ENCODE results near the gene PTGDS.

PTGDS gene

DNA sequence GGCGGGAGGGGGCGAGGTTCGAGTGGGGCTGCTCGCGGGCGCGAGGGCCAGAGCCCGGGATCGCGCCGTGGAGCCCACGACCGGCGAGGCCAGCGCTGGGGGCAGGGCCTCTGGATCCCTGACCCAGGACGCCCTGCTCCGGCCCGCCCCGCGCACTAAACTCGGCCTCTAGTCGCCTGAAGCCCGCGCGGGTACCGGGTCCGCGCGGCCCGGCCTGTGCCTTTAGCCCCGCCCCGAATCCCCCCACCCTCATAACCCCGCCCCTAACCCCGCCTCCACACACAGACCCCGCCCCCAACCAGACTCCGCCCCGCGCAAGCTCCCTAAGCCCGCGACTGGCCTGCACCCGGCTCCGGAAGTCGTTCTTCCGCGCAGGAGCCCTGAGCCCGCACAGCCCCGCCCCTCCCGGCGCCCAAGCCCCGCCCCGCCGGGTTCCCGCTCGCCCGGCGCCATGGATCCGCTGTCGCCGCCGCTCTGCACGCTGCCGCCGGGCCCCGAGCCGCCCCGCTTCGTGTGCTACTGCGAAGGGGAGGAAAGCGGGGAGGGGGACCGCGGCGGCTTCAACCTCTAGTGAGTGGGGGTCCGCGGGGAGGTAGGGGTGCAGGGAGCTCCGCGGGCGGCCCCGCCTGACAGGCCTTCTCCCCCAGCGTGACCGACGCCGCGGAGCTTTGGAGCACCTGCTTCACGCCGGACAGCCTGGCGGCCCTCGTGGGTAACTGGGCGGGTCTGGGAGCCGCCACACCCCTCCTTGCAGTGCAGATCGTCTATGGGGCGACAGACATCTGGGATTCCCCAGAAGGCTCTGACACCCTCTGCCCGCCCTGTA lies 14.9 kb downstream of the PTGDS start, which contains the start of gene PAXX:
TSS of gene PAXX (plus strand) at position 430 of the 826 bp plus-strand sequence. CDS start at position 452, 22 bp downstream.
- H3K9ac ChIP-seq (ENCODE audit: low read depth, low read length) = peak within 1 kb of the TSS; percentile 78
- no peaks in the 10 kb centered on the region for H3K27me3 ChIP-seq (ENCODE audit: control insufficient read depth, insufficient read depth, low read length)
- peaks cover 40% of the 10 kb centered on the region for H3K4me1 ChIP-seq (ENCODE audit: control insufficient read depth, insufficient read depth, low read length)
- no peaks in the 10 kb centered on the region for H3K36me3 ChIP-seq (ENCODE audit: insufficient read depth, low read length)
- H3K4me3 ChIP-seq (ENCODE audit: low read length) = peak within 1 kb of the TSS; percentile 88
- peak within 1 kb of the TSS; percentile 92 for H3K4me2 ChIP-seq (ENCODE audit: low read length)
- H3K9me3 ChIP-seq (replicated peaks; ENCODE audit: low read length) = no peaks in the 10 kb centered on the region

GRCh38 chr9:136992819-136993369 lies 15.6 kb downstream of the PTGDS start:
- H3K27me3 ChIP-seq (ENCODE audit: control insufficient read depth, insufficient read depth, low read length) = no peaks in the 10 kb centered on the region
- H3K9me3 ChIP-seq (replicated peaks; ENCODE audit: low read length) = no peaks in the 10 kb centered on the region
- no peaks in the 10 kb centered on the region for H3K36me3 ChIP-seq (ENCODE audit: insufficient read depth, low read length)
- peak overlapping the region; percentile 88 for H3K4me3 ChIP-seq (ENCODE audit: low read length)
- peaks cover 47% of the 10 kb centered on the region for H3K4me1 ChIP-seq (ENCODE audit: control insufficient read depth, insufficient read depth, low read length)
- H3K9ac ChIP-seq (ENCODE audit: low read depth, low read length) = peak overlapping the region; percentile 78
- peak overlapping the region; percentile 92 for H3K4me2 ChIP-seq (ENCODE audit: low read length)

DNA sequence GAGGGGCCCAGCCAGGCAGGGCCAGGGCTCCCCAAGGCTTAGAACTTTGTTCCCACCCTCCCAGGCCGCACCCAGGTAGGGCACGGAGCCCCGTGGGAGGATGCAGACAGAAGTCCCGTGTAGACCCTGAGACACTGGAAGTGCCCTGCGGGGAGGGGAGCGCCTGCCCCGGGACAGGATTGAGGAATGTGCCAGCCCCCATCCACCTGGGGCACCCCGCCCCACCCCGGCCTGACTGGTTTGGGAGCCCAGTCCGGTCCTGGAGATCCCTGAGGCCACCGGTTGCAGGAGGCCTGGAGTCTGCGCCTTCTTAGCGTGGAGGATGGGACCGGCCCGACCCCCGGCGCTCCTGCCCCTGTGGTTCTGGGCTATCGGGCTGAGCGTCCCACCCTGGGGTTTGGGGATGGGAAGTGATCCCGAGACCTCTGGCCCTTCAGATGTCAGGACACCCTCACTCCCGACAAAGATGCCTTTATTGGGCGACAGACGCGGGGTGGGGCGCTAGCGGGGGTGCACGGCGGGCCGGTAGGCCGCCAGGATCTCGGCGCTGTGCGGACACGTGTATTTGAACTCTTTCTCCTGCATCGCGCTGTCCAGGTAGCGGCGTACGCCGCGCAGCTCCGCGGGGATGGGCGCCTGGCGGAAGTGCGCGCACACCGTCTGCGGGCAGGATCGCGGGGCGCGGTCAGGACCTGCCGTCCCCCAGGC lies 17.0 kb downstream of the PTGDS start:
- no peak overlapping the region for H3K9ac ChIP-seq (ENCODE audit: low read depth, low read length)
- no peaks in the 10 kb centered on the region for H3K27me3 ChIP-seq (ENCODE audit: control insufficient read depth, insufficient read depth, low read length)
- no peak overlapping the region for H3K4me3 ChIP-seq (ENCODE audit: low read length)
- peak overlapping the region; percentile 92 for H3K4me2 ChIP-seq (ENCODE audit: low read length)
- peaks cover 52% of the 10 kb centered on the region for H3K4me1 ChIP-seq (ENCODE audit: control insufficient read depth, insufficient read depth, low read length)
- no peaks in the 10 kb centered on the region for H3K9me3 ChIP-seq (replicated peaks; ENCODE audit: low read length)
- no peaks in the 10 kb centered on the region for H3K36me3 ChIP-seq (ENCODE audit: insufficient read depth, low read length)

DNA sequence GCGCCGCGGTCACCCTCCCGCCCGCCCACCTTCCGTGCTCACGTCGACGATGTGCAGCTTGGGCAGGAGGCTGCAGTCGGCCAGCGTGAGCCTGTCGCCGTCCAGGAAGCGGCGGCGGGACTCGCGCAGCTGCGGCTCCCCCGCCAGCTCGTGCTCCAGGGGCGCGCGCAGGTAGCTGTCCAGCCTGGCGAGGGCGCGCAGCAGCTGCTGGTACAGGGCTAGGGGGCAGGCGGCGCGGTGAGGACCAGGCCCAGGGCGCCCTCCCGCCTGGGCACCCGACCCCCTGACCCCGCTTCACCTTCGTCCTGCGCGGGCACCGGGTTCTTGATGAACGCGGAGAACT lies 17.6 kb downstream of the PTGDS start:
- no peaks in the 10 kb centered on the region for H3K27me3 ChIP-seq (ENCODE audit: control insufficient read depth, insufficient read depth, low read length)
- H3K4me2 ChIP-seq (ENCODE audit: low read length) = peak overlapping the region; percentile 80
- no peak overlapping the region for H3K4me3 ChIP-seq (ENCODE audit: low read length)
- H3K36me3 ChIP-seq (ENCODE audit: insufficient read depth, low read length) = no peaks in the 10 kb centered on the region
- no peaks in the 10 kb centered on the region for H3K9me3 ChIP-seq (replicated peaks; ENCODE audit: low read length)
- H3K9ac ChIP-seq (ENCODE audit: low read depth, low read length) = no peak overlapping the region
- peaks cover 53% of the 10 kb centered on the region for H3K4me1 ChIP-seq (ENCODE audit: control insufficient read depth, insufficient read depth, low read length)

DNA sequence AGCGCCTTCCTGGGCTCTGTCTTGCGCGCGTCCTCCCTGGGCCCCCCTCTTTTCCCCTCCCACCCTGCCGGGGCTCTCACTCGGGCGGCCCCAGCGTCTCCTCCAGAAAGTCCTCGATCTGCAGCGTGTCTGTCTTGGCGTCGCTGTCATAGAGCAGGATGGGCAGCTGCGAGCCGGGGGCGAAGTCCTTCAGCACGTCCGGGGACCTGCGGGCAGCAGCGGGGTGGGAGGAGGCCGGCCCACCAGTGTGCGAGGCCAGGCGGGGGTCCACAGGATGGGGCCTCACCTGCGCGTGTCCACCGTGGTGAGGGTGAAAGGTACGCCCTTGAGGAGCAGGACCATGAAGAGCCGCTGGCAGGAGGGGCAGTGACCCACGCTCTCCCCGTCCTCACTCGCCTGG lies 18.1 kb downstream of the PTGDS start:
- Histone ChIP-seq H3K9ac (ENCODE audit: low read depth, low read length) (no peak overlapping the region), H3K4me3 (ENCODE audit: low read length) (no peak overlapping the region), H3K4me1 (ENCODE audit: control insufficient read depth, insufficient read depth, low read length) (peaks cover 59% of the 10 kb centered on the region)

DNA sequence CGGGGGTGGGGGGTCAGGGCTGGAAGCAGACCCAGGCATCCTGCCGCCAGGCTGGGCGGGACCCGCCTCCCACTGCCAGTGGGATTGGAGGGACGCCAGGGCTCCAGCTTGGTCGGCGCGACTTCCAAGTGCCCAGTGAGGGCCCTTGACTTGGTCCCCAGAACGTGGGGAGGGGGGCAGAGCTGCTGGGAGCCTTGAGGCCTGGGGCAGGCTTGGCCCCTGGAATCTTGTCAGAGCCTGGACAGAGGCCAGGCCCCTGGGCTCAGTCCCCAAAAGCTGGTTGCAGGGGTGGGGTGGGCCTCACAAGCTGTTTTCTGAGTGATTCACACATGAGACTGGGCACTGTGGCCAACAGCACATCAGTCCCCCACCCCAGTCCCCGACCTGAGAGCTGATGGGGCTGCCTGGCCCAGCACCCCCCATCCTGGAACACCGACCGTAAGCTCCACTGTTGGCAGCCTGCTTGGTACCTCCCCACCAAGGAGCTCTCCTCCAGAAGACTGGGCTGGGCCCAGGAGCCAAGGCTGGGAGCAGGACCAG lies 18.5 kb downstream of the PTGDS start:
- H3K27me3 ChIP-seq (ENCODE audit: control insufficient read depth, insufficient read depth, low read length) = no peaks in the 10 kb centered on the region
- H3K4me1 ChIP-seq (ENCODE audit: control insufficient read depth, insufficient read depth, low read length) = peaks cover 62% of the 10 kb centered on the region
- peak overlapping the region; percentile 52 for H3K9ac ChIP-seq (ENCODE audit: low read depth, low read length)
- no peaks in the 10 kb centered on the region for H3K36me3 ChIP-seq (ENCODE audit: insufficient read depth, low read length)
- peak overlapping the region; percentile 55 for H3K4me3 ChIP-seq (ENCODE audit: low read length)
- H3K4me2 ChIP-seq (ENCODE audit: low read length) = peak overlapping the region; percentile 80
- H3K9me3 ChIP-seq (replicated peaks; ENCODE audit: low read length) = no peaks in the 10 kb centered on the region

More for the DNA sequence above, 18.1 kb downstream of the PTGDS start:
- H3K9me3 ChIP-seq (replicated peaks; ENCODE audit: low read length) = no peaks in the 10 kb centered on the region
- no peaks in the 10 kb centered on the region for H3K27me3 ChIP-seq (ENCODE audit: control insufficient read depth, insufficient read depth, low read length)
- H3K36me3 ChIP-seq (ENCODE audit: insufficient read depth, low read length) = no peaks in the 10 kb centered on the region
- H3K4me2 ChIP-seq (ENCODE audit: low read length) = peak overlapping the region; percentile 80

GRCh38 chr9:136996361-136997292 lies 19.3 kb downstream of the PTGDS start, which contains the start of gene CLIC3:
CLIC3 (minus strand) TSS chr9:136996568; CDS start chr9:136996543, 25 bp downstream.
- peak within 1 kb of the TSS; percentile 80 for H3K4me2 ChIP-seq (ENCODE audit: low read length)
- H3K4me3 ChIP-seq (ENCODE audit: low read length) = peak within 1 kb of the TSS; percentile 55
- H3K9ac ChIP-seq (ENCODE audit: low read depth, low read length) = peak within 1 kb of the TSS; percentile 52
- peaks cover 62% of the 10 kb centered on the region for H3K4me1 ChIP-seq (ENCODE audit: control insufficient read depth, insufficient read depth, low read length)
- no peaks in the 10 kb centered on the region for H3K36me3 ChIP-seq (ENCODE audit: insufficient read depth, low read length)
- H3K27me3 ChIP-seq (ENCODE audit: control insufficient read depth, insufficient read depth, low read length) = no peaks in the 10 kb centered on the region
- no peaks in the 10 kb centered on the region for H3K9me3 ChIP-seq (replicated peaks; ENCODE audit: low read length)

GRCh38 chr9:136997371-136997770 lies 20.1 kb downstream of the PTGDS start:
- Histone ChIP-seq H3K4me1 (ENCODE audit: control insufficient read depth, insufficient read depth, low read length) (peaks cover 62% of the 10 kb centered on the region), H3K9me3 (replicated peaks; ENCODE audit: low read length) (no peaks in the 10 kb centered on the region), H3K36me3 (ENCODE audit: insufficient read depth, low read length) (no peaks in the 10 kb centered on the region), H3K4me3 (ENCODE audit: low read length) (no peak overlapping the region), H3K27me3 (ENCODE audit: control insufficient read depth, insufficient read depth, low read length) (no peaks in the 10 kb centered on the region), H3K9ac (ENCODE audit: low read depth, low read length) (no peak overlapping the region), H3K4me2 (ENCODE audit: low read length) (no peak overlapping the region)

GRCh38 chr9:136997830-136998234 lies 20.5 kb downstream of the PTGDS start:
- no peak overlapping the region for H3K4me3 ChIP-seq (ENCODE audit: low read length)

GRCh38 chr9:137000177-137000930 lies 23.1 kb downstream of the PTGDS start:
- H3K36me3 ChIP-seq (ENCODE audit: insufficient read depth, low read length) = no peaks in the 10 kb centered on the region
- no peaks in the 10 kb centered on the region for H3K27me3 ChIP-seq (ENCODE audit: control insufficient read depth, insufficient read depth, low read length)
- no peaks in the 10 kb centered on the region for H3K9me3 ChIP-seq (replicated peaks; ENCODE audit: low read length)
- H3K4me3 ChIP-seq (ENCODE audit: low read length) = no peak overlapping the region
- peaks cover 40% of the 10 kb centered on the region for H3K4me1 ChIP-seq (ENCODE audit: control insufficient read depth, insufficient read depth, low read length)
- H3K4me2 ChIP-seq (ENCODE audit: low read length) = peak overlapping the region; percentile 28
- H3K9ac ChIP-seq (ENCODE audit: low read depth, low read length) = no peak overlapping the region

More at GRCh38 chr9:136997830-136998234, 20.5 kb downstream of the PTGDS start:
- no peak overlapping the region for H3K4me2 ChIP-seq (ENCODE audit: low read length)
- H3K36me3 ChIP-seq (ENCODE audit: insufficient read depth, low read length) = no peaks in the 10 kb centered on the region
- peaks cover 61% of the 10 kb centered on the region for H3K4me1 ChIP-seq (ENCODE audit: control insufficient read depth, insufficient read depth, low read length)
- H3K9me3 ChIP-seq (replicated peaks; ENCODE audit: low read length) = no peaks in the 10 kb centered on the region
- no peaks in the 10 kb centered on the region for H3K27me3 ChIP-seq (ENCODE audit: control insufficient read depth, insufficient read depth, low read length)
- no peak overlapping the region for H3K9ac ChIP-seq (ENCODE audit: low read depth, low read length)
